Endodermal cell (in vitro differentiated cells): ENCODE measurements around the gene WIPI1. TPM values are rescaled to one million over a fixed set of nuclear protein-coding genes. Genes with fewer than 3 reads are reported as not detected.

Experiments
- DNase-seq: peaks from one replicate; pipeline ENCODE4 v3.0.0-alpha.2; 2017
- H3K27ac ChIP-seq: 2 replicates; pipeline ENCODE4 v1.5.1; 2013; ENCODE audit warnings: mild to moderate bottlenecking, low read depth, low read length, moderate library complexity
- H3K27me3 ChIP-seq: 2 replicates; pipeline ENCODE4 v1.6.1; 2013; ENCODE audit warnings: mild to moderate bottlenecking, low read length, moderate library complexity; ENCODE audit not compliant: insufficient read depth, control insufficient read depth, poor library complexity, severe bottlenecking
- H3K36me3 ChIP-seq: 2 replicates; pipeline ENCODE4 v1.7.0; 2013; ENCODE audit warnings: mild to moderate bottlenecking, low read length, moderate library complexity; ENCODE audit not compliant: control insufficient read depth, insufficient read depth
- H3K4me1 ChIP-seq: one replicate; pipeline ENCODE4 v1.7.0; 2013; ENCODE audit warnings: low read length; ENCODE audit not compliant: control insufficient read depth, insufficient read depth
- H3K4me3 ChIP-seq: 2 replicates; pipeline ENCODE4 v1.5.1; 2013; ENCODE audit warnings: mild to moderate bottlenecking, low read length, moderate library complexity
- H3K9ac ChIP-seq: 2 replicates; pipeline ENCODE4 v1.6.1; 2013; ENCODE audit warnings: mild to moderate bottlenecking, low read length, moderate library complexity; ENCODE audit not compliant: poor library complexity, severe bottlenecking; ENCODE audit errors: extremely low read depth
- H3K9me3 ChIP-seq: 2 replicates; pipeline ENCODE4 v1.6.1; 2013; ENCODE audit warnings: mild to moderate bottlenecking, low read length, moderate library complexity; ENCODE audit not compliant: control insufficient read depth
- H3K27ac Mint-ChIP-seq: 2 replicates; pipeline ENCODE4 v1.8.0; 2020; ENCODE audit warnings: mixed read lengths
- H3K27me3 Mint-ChIP-seq: 2 replicates; pipeline ENCODE4 v1.8.0; 2021; ENCODE audit warnings: mild to moderate bottlenecking, mixed read lengths; ENCODE audit not compliant: insufficient read depth
- H3K36me3 Mint-ChIP-seq: 2 replicates; pipeline ENCODE4 v1.8.0; 2020; ENCODE audit warnings: low read depth, mixed read lengths
- H3K4me1 Mint-ChIP-seq: 2 replicates; pipeline ENCODE4 v1.8.0; 2020; ENCODE audit warnings: mixed read lengths
- H3K4me3 Mint-ChIP-seq: 2 replicates; pipeline ENCODE4 v1.8.0; 2020; ENCODE audit warnings: mild to moderate bottlenecking, moderate library complexity, mixed read lengths
- H3K9me3 Mint-ChIP-seq: 2 replicates; pipeline ENCODE4 v1.8.0; 2020; ENCODE audit warnings: mild to moderate bottlenecking, mixed read lengths
- CTCF ChIP-seq: fragments of 200-600 bp; sonication (generic); conservative IDR thresholded peaks from 2 replicates; pipeline ENCODE4 v1.5.0; 2021; ENCODE audit warnings: antibody characterized with exemption, mild to moderate bottlenecking
- WGBS, 2 experiments: methylation state at CpG; one replicate each; pipeline versions ENCODE4 v1.1.5 to v1.1.7; 2013; ENCODE audit warnings: missing lambda C conversion rate in 2 of 2, mixed read lengths in 1 of 2; ENCODE audit not compliant: insufficient coverage in 1 of 2, insufficient read length in 1 of 2; 5-methylcytosine and 5-hydroxymethylcytosine counted together
- total RNA-seq, 2 donors: library from RNA; stranded (reverse); fragmentation: NEBNext Ultra II Directional in 1 of 2; extraction: Animal tissue kit (Norgen Biotek cat#: 25700) in 1 of 2; gene quantifications; 2 replicates in 1 of 2; 3 replicates in 1 of 2; pipeline ENCODE4 v1.2.1, GENCODE V29; 2021

Gene WIPI1
- total RNA-seq, 2 donors from 2014 or later: 32.0 to 39.5 TPM

DNA sequence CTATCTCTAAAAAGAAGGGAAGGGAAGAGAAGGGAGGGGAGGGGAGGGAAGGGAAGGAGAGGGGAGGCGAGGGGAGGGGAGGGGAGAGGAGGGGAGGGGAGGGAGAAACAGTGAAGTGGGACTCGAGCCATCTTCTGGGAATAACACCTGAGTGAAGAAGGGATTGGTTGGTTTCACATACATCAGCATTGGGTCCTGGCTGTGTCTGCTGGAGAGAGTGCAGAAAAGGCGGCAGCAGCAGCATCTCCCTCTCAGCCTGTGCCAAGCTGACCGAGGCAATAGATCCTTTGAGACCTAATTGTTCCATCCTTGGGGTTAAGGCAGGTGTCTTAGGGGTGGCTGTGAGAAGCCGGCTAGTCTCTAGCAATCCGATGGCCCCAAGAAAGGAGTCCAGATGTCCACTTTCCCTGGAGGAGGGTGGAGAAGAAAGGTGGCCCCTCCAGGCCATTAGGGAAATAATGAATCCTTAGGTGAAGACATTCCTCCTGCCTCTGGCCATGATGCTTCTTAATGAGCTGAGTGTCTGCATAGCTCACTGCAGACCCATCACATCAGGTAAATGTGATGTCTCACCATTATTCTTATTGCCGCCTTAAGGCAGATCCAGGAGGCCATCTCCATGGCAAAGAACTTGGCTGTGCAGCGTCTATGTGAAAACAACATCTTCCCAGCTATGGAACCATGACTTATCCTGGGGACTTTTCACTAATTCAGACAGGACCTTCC lies 71.6 kb downstream of the WIPI1 start:
- TF ChIP-seq CTCF: no peak
- 89 to 100% methylated on average over 5 to 7 of the region's 8 CpGs for WGBS, 2 experiments
- no peaks in the 10 kb centered on the region for H3K36me3 Mint-ChIP-seq

DNA sequence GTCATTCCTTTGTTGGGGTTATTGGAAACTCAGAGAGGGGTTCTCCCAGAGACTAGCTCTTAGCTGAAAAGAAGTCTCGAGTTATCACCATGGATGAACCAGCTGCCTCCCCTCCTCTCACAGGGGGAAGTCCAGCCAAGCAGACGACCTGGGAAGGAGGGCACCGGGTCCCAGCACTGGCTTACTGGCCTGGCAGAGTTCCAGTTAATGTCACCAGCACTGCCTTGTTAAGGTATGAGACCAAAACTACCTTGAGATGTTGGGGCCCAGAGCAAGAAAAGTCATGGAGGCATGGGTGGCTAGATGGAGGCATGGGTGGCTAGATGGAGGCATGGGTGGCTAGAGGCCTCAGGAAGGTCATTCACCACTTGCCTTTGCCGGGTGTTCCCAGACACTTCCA lies 72.4 kb downstream of the WIPI1 start:
- Histone ChIP-seq H3K27ac (no peak overlapping the region), H3K4me3 (no peak overlapping the region), H3K9ac (no peak overlapping the region), H3K4me1 (no peaks in the 10 kb centered on the region), H3K36me3 (no peaks in the 10 kb centered on the region), H3K27me3 (no peaks in the 10 kb centered on the region), H3K9me3 (no peaks in the 10 kb centered on the region)
- no peaks in the 10 kb centered on the region for H3K36me3 Mint-ChIP-seq
- no peaks in the 10 kb centered on the region for H3K27me3 Mint-ChIP-seq
- H3K9me3 Mint-ChIP-seq: no peaks in the 10 kb centered on the region
- no peak overlapping the region for H3K27ac Mint-ChIP-seq
- H3K4me3 Mint-ChIP-seq: no peak overlapping the region
- peak; percentile 33 for DNase-seq
- TF ChIP-seq CTCF: no peak
- H3K4me1 Mint-ChIP-seq: no peaks in the 10 kb centered on the region
- WGBS, 2 experiments: 79 to 83% methylated on average over 2 to 4 of the region's 4 CpGs

More for the DNA sequence above, 71.6 kb downstream of the WIPI1 start:
- Mint-ChIP-seq H3K27me3 (no peaks in the 10 kb centered on the region), H3K27ac (no peak overlapping the region), H3K9me3 (no peaks in the 10 kb centered on the region), H3K4me3 (no peak overlapping the region), H3K4me1 (no peaks in the 10 kb centered on the region)
- Histone ChIP-seq H3K36me3 (no peaks in the 10 kb centered on the region), H3K4me1 (no peaks in the 10 kb centered on the region), H3K27ac (no peak overlapping the region), H3K4me3 (no peak overlapping the region), H3K9ac (no peak overlapping the region), H3K9me3 (no peaks in the 10 kb centered on the region), H3K27me3 (no peaks in the 10 kb centered on the region)
- peak; percentile 31 for DNase-seq

DNA sequence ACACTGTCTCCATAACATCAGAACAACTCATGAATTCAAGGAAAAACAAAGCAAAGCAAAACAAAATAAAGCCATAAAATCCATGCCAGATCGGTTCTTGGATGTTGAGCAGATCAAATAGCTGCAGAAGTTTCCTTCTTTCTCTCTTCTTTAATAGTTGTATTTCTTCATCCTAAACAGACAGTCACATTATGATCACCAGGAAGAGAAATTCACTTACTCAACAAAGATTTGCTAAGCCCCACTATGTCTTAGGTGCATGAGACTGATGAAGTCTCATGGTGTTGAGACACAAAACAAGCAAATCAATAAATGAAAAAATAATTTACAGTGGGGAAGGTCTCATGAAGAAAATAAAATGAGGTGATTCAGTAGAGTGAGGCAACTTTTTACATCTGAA lies 72.8 kb downstream of the WIPI1 start:
- H3K27ac ChIP-seq: no peak overlapping the region
- Mint-ChIP-seq H3K27me3 (no peaks in the 10 kb centered on the region), H3K36me3 (no peaks in the 10 kb centered on the region), H3K4me1 (no peaks in the 10 kb centered on the region), H3K4me3 (no peak overlapping the region), H3K27ac (no peak overlapping the region), H3K9me3 (no peaks in the 10 kb centered on the region)
- no peak for TF ChIP-seq CTCF
- DNase-seq: peak; percentile 1
- no peak overlapping the region for H3K9ac ChIP-seq
- no peaks in the 10 kb centered on the region for H3K36me3 ChIP-seq
- no peaks in the 10 kb centered on the region for H3K9me3 ChIP-seq
- no peaks in the 10 kb centered on the region for H3K4me1 ChIP-seq
- no peaks in the 10 kb centered on the region for H3K27me3 ChIP-seq
- 90 to 91% methylated on average over 1 of the region's 1 CpG for WGBS, 2 experiments
- no peak overlapping the region for H3K4me3 ChIP-seq
